ENCODE data around the gene MRPL52. TPM values are rescaled to one million over a fixed set of nuclear protein-coding genes. Genes with fewer than 3 reads are reported as not detected.
"Not testable (repeated sequence)": the region's sequence is repeated elsewhere in the genome, so short reads cannot be mapped to it uniquely, and the experiment has no call there.

Gene MRPL52
- total RNA-seq, 1 donor from 2014 or later: 137 TPM

DNA sequence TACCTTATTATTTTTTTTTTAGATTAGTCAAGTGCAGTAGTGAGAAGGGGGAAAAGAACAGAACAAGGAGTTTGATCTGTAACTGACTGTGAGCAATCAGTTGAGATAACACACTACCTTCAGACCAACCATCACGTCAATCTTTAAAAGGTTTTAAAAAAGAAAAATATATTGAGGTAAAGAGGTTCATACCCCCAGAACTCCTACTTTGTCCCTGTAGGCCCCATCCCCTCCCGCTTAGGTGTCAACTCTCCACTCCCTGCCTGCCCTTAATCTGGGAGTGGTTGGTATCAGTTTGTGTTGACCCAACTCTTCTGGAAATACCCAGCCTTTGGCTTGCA lies 22.9 kb downstream of the MRPL52 start:
- intact Hi-C loops (cut with micrococcal nuclease): loop anchor here (5.0 to 10.0 kb wide), 2 partner anchors 200 to 938 kb away; no protein-coding TSS in a partner anchor

DNA sequence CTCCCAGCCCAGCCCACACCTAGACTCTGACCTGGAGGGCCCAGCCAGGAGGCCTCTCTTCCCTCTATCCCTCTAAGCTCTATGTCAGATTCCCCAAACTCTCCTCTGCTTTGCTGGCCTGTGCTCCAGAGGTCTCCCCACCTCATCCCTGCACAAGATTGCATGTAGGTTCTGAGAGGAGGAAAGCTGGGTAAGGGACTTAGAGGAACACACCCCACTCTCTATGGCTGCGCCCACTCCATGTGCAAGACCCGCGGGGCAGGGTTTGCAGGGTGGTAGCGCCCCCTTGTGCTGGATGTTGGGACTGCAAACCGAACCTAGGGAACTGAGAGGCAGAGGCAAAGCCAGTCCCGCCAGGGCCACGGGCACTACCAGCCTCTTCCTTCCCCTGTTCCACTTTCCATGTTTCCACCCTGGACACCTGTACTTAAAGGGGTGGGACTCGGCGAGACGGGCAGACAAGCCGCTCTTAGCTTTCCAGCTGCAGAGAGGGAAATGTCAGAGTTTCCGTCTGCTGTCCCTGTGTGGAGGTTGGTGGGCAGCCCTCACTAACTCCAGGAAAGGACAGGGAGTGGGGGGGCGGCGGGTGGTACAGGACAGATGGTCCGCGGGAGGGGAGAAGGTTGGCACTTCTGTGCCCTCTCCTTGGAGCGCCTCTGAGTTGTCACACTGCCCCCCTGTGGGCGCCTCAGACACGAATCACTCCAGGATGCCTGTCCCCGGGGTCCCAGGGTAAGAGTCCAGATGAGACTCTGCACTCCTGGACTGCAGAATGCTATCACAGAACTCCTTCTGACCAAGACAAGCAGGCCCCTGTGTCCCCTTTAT lies 23.5 kb downstream of the MRPL52 start:
- intact Hi-C loops (cut with micrococcal nuclease): loop anchor here (1.0 to 10.0 kb wide), 6 partner anchors 30 to 938 kb away; no protein-coding TSS in a partner anchor

- intact Hi-C loops (cut with micrococcal nuclease): loop anchor here (5.0 to 10.0 kb wide), 2 partner anchors 202 to 939 kb away; no protein-coding TSS in a partner anchor
These were observed 24.6 kb downstream of the MRPL52 start for GRCh38 chr14:22854296-22854695.

DNA sequence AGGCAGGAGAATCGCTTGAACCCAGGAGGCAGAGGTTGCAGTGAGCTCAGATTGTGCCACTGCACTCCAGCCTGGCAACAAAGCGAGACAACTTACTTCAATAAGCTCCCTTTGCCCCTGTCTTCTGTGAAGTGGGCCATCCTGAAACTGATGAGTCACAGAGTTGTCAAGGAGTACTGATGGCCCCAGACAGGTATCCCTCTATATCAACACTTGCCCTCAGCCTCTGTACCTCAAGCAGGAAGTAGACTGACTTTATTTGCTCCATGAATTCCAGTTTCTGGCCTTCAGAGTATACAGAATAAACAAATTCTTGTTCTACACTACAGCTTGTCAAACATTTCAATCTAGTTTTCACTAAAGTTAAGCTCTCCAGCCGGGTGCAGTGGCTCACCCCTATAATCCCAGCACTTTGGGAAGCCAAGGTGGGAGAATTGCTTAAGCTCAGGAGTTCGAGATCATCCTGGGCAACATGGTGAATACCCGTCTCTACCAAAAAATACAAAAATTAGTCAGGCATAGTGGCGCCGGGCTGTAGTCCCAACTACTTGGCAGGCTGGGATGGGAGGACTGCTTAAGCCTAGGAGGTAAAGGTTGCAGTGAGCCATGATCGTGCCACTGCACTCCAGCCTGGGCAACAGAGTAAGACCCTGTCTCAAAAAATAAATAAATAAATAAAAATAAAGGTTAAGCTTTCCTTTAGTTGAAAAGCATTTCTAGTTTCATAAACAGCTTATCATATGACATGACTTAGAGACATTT lies 25.5 kb downstream of the MRPL52 start:
- intact Hi-C loops (cut with micrococcal nuclease): loop anchor here (5.0 to 10.0 kb wide), 2 partner anchors 203 to 940 kb away; no protein-coding TSS in a partner anchor

GRCh38 chr14:22856428-22856827 lies 26.7 kb downstream of the MRPL52 start:
- intact Hi-C loops (cut with micrococcal nuclease): loop anchor here (10.0 kb wide), 1 partner anchor 942 kb away; no protein-coding TSS in a partner anchor

- intact Hi-C loops (cut with micrococcal nuclease): not testable (repeated sequence)
These were observed 30.7 kb downstream of the MRPL52 start for GRCh38 chr14:22860377-22860776.

GRCh38 chr14:22861651-22862050 lies 32.0 kb downstream of the MRPL52 start:
- intact Hi-C loops (cut with micrococcal nuclease): no loop called here

- intact Hi-C loops (cut with micrococcal nuclease): no loop called here
These were observed 35.3 kb downstream of the MRPL52 start for GRCh38 chr14:22864979-22865378.

GRCh38 chr14:22865424-22866405 lies 36.0 kb downstream of the MRPL52 start:
- intact Hi-C loops (cut with micrococcal nuclease): no loop called here

DNA sequence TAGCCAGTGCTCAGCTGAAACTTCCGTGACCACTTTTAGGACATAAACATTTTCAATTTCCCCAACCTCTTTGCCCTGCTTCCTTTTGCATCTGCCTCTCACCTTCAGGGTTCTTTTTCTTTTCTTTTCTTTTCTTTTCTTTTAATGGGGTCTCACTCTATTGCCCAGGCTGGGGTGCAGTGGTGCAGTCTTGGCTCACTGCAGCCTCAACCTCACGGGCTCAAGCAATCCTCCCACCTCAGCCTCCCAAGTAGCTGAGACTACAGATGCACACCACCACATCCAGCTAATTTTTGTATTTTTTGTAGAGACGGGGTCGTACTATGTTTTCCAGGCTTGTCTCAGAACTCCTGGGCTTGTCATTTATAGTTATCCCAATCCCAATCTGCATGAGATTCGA lies 37.2 kb downstream of the MRPL52 start:
- intact Hi-C loops (cut with micrococcal nuclease): no loop called here

DNA sequence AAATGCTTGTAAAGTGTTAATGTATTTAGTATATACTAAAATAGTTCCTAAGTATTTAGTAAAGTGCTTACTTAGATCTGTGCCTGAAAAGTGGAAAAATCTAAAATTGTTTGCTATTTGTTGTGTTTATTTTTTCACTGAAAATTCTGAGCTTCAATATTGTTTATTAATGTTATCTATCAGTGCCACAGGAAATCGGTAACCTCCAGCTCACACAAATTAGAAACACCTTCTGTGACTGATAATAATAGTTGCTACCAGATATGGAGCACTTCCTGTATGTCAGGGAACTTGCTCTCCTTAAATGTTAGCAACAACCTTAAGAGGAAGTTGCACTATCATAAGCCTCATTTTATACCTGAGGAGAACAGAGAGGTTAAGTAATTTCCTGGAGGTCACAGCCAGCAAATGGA lies 41.1 kb downstream of the MRPL52 start:
- intact Hi-C loops (cut with micrococcal nuclease): loop anchor here (1.0 to 5.0 kb wide), 6 partner anchors 16 to 282 kb away; partner anchors contain the start of genes CDH24, DAD1, MRPL52 and PRMT5

GRCh38 chr14:22871224-22872032 lies 41.7 kb downstream of the MRPL52 start, which contains the start of gene LRP10:
TSS of gene LRP10 (plus strand) at chr14:22871740. CDS start at chr14:22872304, 564 bp downstream.
- intact Hi-C loops (cut with micrococcal nuclease): loop anchor here (1.0 to 5.0 kb wide), 7 partner anchors 16 to 282 kb away; partner anchors contain the start of genes CDH24, DAD1, MRPL52 and PRMT5

DNA sequence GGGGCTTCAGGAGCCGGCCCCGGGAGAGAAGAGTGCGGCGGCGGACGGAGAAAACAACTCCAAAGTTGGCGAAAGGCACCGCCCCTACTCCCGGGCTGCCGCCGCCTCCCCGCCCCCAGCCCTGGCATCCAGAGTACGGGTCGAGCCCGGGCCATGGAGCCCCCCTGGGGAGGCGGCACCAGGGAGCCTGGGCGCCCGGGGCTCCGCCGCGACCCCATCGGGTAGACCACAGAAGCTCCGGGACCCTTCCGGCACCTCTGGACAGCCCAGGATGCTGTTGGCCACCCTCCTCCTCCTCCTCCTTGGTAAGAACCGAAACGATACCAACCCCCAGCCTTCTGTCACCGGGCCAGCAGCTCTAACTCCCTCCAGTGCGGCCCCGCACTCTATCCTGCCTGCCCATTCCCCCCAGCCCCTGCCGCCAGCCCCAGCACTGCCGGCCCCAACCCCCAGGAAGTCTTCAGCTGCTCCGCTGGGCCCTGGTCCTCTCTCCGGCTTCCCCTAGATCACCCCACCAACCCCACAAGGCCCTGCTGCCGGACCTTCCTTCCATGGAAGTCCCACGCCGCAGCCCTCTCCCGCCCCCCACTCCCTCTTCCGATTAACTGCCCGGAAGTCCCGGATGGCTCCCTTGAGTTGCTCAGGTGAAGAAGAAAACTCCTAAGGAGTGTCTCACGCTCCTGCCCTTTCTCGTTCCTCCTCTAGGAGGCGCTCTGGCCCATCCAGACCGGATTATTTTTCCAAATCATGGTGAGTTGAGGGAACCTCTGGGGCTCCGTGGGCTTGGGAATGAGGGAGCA lies 42.5 kb downstream of the MRPL52 start:
- intact Hi-C loops (cut with micrococcal nuclease): loop anchor here (1.0 to 5.0 kb wide), 2 partner anchors 28 to 185 kb away; partner anchors contain the start of gene CDH24

GRCh38 chr14:22872833-22873520 lies 43.3 kb downstream of the MRPL52 start:
- intact Hi-C loops (cut with micrococcal nuclease): loop anchor here (1.0 to 5.0 kb wide), 2 partner anchors 27 to 184 kb away; partner anchors contain the start of gene CDH24

GRCh38 chr14:22875003-22875747 lies 45.5 kb downstream of the MRPL52 start:
- intact Hi-C loops (cut with micrococcal nuclease): no loop called here

- intact Hi-C loops (cut with micrococcal nuclease): no loop called here
These were observed 46.1 kb downstream of the MRPL52 start for GRCh38 chr14:22875748-22876319.

GRCh38 chr14:22877000-22877501 lies 47.4 kb downstream of the MRPL52 start:
- intact Hi-C loops (cut with micrococcal nuclease): no loop called here

Measured in T-helper 2 cell treated with Interferon-gamma antibody and Interleukin-4, amounts not matched to agents 100 ng/mL and 5 ng/mL, for 36 hours (primary cell).